Activated CD4-positive, alpha-beta T cell treated with anti-CD3 and anti-CD28 coated beads for 36 hours (primary cell): ENCODE data around the gene LRP2. TPM values are rescaled to one million over a fixed set of nuclear protein-coding genes. Genes with fewer than 3 reads are reported as not detected.
A peak's percentile ranks its signal among the peaks of the same experiment; 100 is the strongest.
"Not testable (repeated sequence)": the region's sequence is repeated elsewhere in the genome, so short reads cannot be mapped to it uniquely, and the experiment has no call there.

Source experiments
- ATAC-seq: fragments of 200-7000 bp; cut with Tn5 transposase; one replicate; pipeline ENCODE4 v1.10.0; 2021; ENCODE audit warnings: mild to moderate bottlenecking, moderate library complexity
- CTCF ChIA-PET: fragments of 350-600 bp; sonication (Branson Sonifier 250); formaldehyde crosslinking; loops from one replicate; lab custom pipeline; 2021; ENCODE audit warnings: antibody characterized with exemption; lab: Charles Lee
- POLR2A ChIA-PET: fragments of 350-600 bp; sonication (Branson Sonifier 250); formaldehyde crosslinking; loops from one replicate; lab custom pipeline; 2021; ENCODE audit warnings: antibody characterized with exemption, inconsistent platforms; lab: Charles Lee
- DNase-seq: peaks from one replicate; pipeline ENCODE4 v3.0.0-alpha.2; 2020
- H3K27ac Mint-ChIP-seq: one replicate; pipeline ENCODE4 v1.8.0; 2021; ENCODE audit warnings: mixed read lengths
- H3K27me3 Mint-ChIP-seq: one replicate; pipeline ENCODE4 v1.8.0; 2021; ENCODE audit warnings: mixed read lengths
- H3K36me3 Mint-ChIP-seq: one replicate; pipeline ENCODE4 v1.8.0; 2021; ENCODE audit warnings: low read depth, mixed read lengths
- H3K4me1 Mint-ChIP-seq: one replicate; pipeline ENCODE4 v1.8.0; 2021; ENCODE audit warnings: mixed read lengths
- H3K4me3 Mint-ChIP-seq: one replicate; pipeline ENCODE4 v1.8.0; 2021; ENCODE audit warnings: mild to moderate bottlenecking, moderate library complexity, mixed read lengths
- H3K9me3 Mint-ChIP-seq: one replicate; pipeline ENCODE4 v1.8.0; 2021; ENCODE audit warnings: low read depth, mixed read lengths
- intact Hi-C, 2 experiments: fragments of 100-400 bp; cut with DNase I in 1 of 2; cut with micrococcal nuclease in 1 of 2; formaldehyde crosslinking; loops; one replicate each; pipeline versions ENCODE4 v1.14.2 to v1.15.1; 2022 to 2024; cut with DNase I, micrococcal nuclease
- total RNA-seq, 2 experiments: library from RNA; stranded (reverse); gene quantifications; one replicate each; pipeline ENCODE4 v1.2.3, GENCODE V29; 2021

Gene LRP2
- total RNA-seq, 2 experiments from 2014 or later: 1.9 to 3.0 TPM

GRCh38 chr2:169298007-169298406, 64.3 kb downstream of the LRP2 start:
- peaks cover 15% of the 10 kb centered on the region for H3K27me3 Mint-ChIP-seq
- CTCF ChIA-PET: no interaction called here
- ATAC-seq: no peak

DNA sequence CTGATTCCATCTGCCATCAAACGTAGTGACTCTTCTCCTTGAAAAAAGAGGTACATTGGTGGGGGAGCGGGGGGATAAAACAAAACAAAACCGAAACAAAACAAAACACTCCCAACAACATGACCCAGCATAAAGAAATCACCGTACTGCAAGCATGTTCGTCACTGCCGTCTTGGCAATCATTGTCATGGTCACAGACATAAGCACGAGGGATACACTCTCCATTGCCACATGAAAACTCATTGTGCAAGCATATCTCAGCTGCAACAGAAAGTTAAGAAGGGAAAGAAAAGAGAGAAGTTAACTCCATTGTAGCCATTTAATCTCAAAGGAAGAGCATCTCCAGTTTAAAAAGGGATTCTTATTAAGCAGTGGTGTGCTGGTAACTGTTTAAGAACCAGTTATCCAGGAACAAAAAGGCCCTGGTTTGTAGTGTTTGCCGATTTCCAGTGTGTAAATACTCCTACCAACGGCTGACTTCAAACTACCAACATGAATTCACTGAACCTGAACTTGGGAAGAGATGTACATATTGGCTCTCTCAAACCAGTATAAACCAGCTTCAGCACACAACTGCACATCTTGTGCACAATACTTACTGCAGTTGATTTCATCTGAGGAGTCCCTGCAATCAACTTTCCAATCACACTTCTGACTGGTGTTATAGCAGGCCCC, 68.2 kb downstream of the LRP2 start:
- Mint-ChIP-seq H3K9me3 (no peaks in the 10 kb centered on the region), H3K4me3 (no peak overlapping the region), H3K36me3 (no peaks in the 10 kb centered on the region), H3K27me3 (peaks cover 10% of the 10 kb centered on the region), H3K4me1 (no peaks in the 10 kb centered on the region), H3K27ac (no peak overlapping the region)
- ChIA-PET CTCF (no interaction called here), POLR2A (no interaction called here)
- intact Hi-C loops: no loop called here
- ATAC-seq (no peak), DNase-seq (no peak)

More at GRCh38 chr2:169298007-169298406, 64.3 kb downstream of the LRP2 start:
- H3K4me1 Mint-ChIP-seq: no peaks in the 10 kb centered on the region
- H3K36me3 Mint-ChIP-seq: no peaks in the 10 kb centered on the region
- POLR2A ChIA-PET: no interaction called here
- no peak for DNase-seq
- no peak overlapping the region for H3K27ac Mint-ChIP-seq
- H3K9me3 Mint-ChIP-seq: no peaks in the 10 kb centered on the region
- H3K4me3 Mint-ChIP-seq: no peak overlapping the region
- intact Hi-C loops: no loop called here

DNA sequence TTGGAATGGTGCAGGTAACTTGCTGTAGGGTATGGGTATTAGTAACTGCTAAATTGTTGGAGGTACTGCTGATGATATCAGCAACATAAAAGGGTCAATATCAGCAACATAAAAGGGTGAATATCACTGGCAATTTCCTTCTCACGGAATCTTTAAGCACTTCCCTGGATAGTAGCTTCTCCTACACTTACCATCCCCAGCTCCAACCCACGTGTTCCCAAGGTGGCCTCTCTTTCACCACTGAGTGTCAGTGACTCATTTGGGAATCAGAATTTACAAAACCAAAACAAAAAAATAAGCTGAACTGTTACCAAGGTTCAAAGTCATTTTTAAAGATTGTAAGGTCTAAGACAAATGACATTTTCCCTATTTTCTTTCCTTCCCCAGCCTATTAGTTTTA, 70.8 kb downstream of the LRP2 start:
- no peak for DNase-seq
- intact Hi-C loops: no loop called here
- CTCF ChIA-PET: no interaction called here

DNA sequence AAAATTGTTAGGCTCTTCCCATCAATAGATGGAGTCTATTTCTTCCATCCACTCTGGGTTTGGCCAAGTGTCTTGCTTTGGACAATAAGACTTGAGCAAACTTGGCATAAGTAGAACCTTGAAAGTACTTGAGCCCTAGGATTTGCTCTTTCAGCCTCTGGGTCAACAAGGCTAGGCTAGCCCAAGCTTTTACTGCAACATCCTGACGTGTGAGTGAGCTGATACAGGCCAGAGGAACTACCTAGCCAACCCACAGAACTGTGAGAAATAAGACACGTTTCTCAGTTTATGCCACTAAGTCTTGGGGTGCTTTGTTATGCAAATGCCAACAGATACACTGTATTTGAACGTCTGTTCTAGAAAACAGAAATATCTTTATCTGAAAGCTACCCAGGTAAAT, 71.9 kb downstream of the LRP2 start:
- POLR2A ChIA-PET: no interaction called here
- Mint-ChIP-seq H3K36me3 (no peaks in the 10 kb centered on the region), H3K4me3 (no peak overlapping the region), H3K9me3 (no peaks in the 10 kb centered on the region), H3K27ac (no peak overlapping the region), H3K4me1 (no peaks in the 10 kb centered on the region), H3K27me3 (peaks cover 4% of the 10 kb centered on the region)
- ATAC-seq (no peak), DNase-seq (no peak)
- intact Hi-C loops: no loop called here
- CTCF ChIA-PET: no interaction called here

More for the DNA sequence above, 70.8 kb downstream of the LRP2 start:
- ATAC-seq: no peak
- Mint-ChIP-seq H3K36me3 (no peaks in the 10 kb centered on the region), H3K4me1 (no peaks in the 10 kb centered on the region), H3K4me3 (no peak overlapping the region), H3K27ac (no peak overlapping the region), H3K27me3 (peaks cover 4% of the 10 kb centered on the region), H3K9me3 (no peaks in the 10 kb centered on the region)
- POLR2A ChIA-PET: no interaction called here

- DNase-seq (no peak), ATAC-seq (no peak)
- H3K4me3 Mint-ChIP-seq: no peak overlapping the region
- CTCF ChIA-PET: interaction anchor here (1.0 kb wide), 1 partner anchor 12 kb away, joined by 3 read pairs; no protein-coding TSS in a partner anchor
- no peak overlapping the region for H3K27ac Mint-ChIP-seq
- intact Hi-C loops: no loop called here
- H3K36me3 Mint-ChIP-seq: no peaks in the 10 kb centered on the region
- peaks cover 8% of the 10 kb centered on the region for H3K27me3 Mint-ChIP-seq
- POLR2A ChIA-PET: no interaction called here
- no peaks in the 10 kb centered on the region for H3K9me3 Mint-ChIP-seq
- H3K4me1 Mint-ChIP-seq: no peaks in the 10 kb centered on the region
These were observed 74.7 kb downstream of the LRP2 start for GRCh38 chr2:169287666-169288065.

GRCh38 chr2:169286624-169287231, 75.6 kb downstream of the LRP2 start:
- Mint-ChIP-seq H3K4me1 (no peaks in the 10 kb centered on the region), H3K4me3 (no peak overlapping the region), H3K36me3 (no peaks in the 10 kb centered on the region), H3K27ac (no peak overlapping the region), H3K9me3 (no peaks in the 10 kb centered on the region), H3K27me3 (peaks cover 11% of the 10 kb centered on the region)
- ChIA-PET CTCF (interaction anchor here (1.0 kb wide), 1 partner anchor 13 kb away, joined by 3 read pairs; no protein-coding TSS in a partner anchor), POLR2A (no interaction called here)
- ATAC-seq (no peak), DNase-seq (no peak)
- intact Hi-C loops: no loop called here

DNA sequence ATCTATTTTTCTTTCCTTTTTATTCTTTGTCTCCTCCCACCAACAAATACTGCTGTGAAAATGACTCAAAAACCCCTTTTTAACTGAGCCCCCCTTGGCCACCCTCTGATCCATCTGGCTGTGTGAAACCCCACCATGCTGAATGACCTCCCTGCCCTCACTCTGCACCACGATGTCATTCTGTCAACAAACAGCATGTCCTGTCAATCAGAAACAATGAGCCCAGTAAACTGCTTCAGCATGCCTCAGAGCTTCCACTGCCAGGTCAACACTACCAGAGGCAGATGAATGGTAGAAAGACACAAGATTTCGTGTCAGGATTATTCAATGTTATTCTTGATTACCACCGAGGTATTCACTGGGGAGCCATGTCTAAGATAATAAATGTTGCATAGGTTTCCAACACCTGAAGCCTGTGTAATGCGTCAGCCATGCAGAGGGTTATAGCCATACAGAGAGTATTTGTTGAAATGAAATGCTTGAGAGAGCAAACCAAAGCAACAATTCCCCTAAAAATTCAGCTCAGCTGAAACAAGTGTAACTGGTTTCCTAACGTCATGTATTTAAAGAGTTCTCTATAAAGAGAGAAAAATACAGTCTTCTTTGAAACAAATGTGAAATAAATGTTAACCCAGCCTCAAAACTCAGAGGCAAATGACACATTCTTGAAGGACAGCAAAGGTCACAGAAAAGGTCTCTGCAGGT, 76.7 kb downstream of the LRP2 start:
- Mint-ChIP-seq H3K27me3 (peaks cover 11% of the 10 kb centered on the region), H3K27ac (no peak overlapping the region), H3K4me1 (no peaks in the 10 kb centered on the region), H3K4me3 (no peak overlapping the region), H3K9me3 (no peaks in the 10 kb centered on the region), H3K36me3 (no peaks in the 10 kb centered on the region)
- ChIA-PET POLR2A (no interaction called here), CTCF (no interaction called here)
- ATAC-seq (no peak), DNase-seq (no peak)
- intact Hi-C loops: no loop called here

DNA sequence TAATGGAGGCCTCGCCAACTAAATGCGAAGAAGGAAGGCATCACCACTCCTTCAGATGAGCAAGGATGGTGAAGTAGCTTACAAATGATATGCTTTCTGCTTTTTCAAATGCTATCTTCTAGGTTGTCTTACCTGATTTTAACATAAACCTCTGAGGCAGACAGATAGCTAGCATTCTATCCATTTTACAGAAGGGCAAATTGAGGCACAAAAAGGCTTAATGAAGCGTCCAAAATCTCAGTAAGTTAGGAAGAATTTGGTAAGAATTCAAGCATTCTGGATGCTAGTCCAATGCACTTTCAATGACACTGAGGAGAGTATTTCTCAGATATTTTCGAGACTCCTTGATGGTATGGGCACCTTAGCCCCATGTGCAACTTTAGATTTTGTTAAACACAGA, 81.8 kb downstream of the LRP2 start:
- Mint-ChIP-seq H3K9me3 (no peaks in the 10 kb centered on the region), H3K36me3 (no peaks in the 10 kb centered on the region), H3K4me3 (no peak overlapping the region), H3K27ac (no peak overlapping the region), H3K27me3 (peaks cover 13% of the 10 kb centered on the region), H3K4me1 (no peaks in the 10 kb centered on the region)
- DNase-seq (no peak), ATAC-seq (no peak)
- ChIA-PET CTCF (no interaction called here), POLR2A (no interaction called here)
- intact Hi-C loops: no loop called here

DNA sequence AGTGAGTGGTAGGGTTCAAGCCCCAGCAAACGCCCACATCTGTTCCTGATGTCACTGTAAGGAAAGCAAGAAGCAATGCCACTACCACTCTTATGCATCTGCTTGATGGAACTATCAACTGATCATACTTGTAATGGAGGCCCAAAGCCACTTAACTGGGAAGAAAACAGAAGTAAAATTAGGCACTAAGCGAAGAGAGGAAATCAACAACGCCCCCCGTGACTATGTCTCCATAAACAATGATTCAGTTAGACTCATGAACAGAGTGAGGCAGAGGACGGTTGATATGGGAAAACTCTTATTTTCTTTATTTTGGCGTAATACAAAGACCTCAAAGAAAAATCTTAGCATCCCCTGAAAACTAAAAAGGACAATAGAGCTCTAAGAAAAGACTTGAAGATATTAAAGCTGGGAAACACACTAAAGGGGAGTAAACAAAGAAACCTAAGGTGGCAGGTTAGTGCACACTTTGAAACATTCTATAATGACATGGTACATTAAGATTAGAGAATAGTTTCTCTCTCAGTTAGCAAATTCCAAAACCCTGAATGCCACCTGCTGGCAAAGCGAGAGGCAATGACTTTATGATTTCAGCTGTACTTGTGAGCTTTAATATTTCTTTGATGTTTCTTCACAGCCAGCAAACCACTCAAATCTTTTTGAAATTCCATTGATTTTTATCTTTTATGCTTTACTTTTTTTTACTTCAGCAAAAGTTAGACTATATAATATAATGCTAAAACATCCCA, 86.5 kb downstream of the LRP2 start:
- ATAC-seq (no peak), DNase-seq (peak; percentile 5)
- H3K27ac Mint-ChIP-seq: no peak overlapping the region
- H3K4me3 Mint-ChIP-seq: no peak overlapping the region
- no peaks in the 10 kb centered on the region for H3K36me3 Mint-ChIP-seq
- H3K4me1 Mint-ChIP-seq: no peaks in the 10 kb centered on the region
- no peaks in the 10 kb centered on the region for H3K9me3 Mint-ChIP-seq
- intact Hi-C loops: loop anchor here in 1 of 2 experiments (5.0 kb wide), 1 partner anchor 169 kb away; no protein-coding TSS in a partner anchor
- H3K27me3 Mint-ChIP-seq: peaks cover 9% of the 10 kb centered on the region
- POLR2A ChIA-PET: no interaction called here
- CTCF ChIA-PET: interaction anchor here (0.7 to 1.2 kb wide), 6 partner anchors 20 to 308 kb away, joined by 3 read pairs; no protein-coding TSS in a partner anchor

DNA sequence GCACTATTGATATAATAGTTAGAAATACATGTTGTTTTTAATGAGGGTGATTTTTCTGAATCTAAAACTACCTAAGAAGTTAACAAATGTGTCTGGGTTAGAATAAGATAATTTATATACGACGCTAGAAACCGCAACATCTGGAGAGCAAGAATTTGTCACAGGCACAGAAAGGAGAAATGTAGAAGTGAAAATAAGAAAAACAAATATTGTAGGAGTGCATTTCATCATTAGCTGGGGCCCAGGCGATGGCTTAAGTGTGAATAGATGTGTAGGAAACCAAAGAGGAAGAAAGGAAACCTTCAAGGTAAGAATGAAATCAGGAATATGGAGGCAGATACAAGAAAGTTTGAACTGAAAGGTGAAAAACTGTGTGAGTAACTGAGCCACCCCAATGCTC, 90.3 kb downstream of the LRP2 start:
- intact Hi-C loops: no loop called here
- CTCF ChIA-PET: no interaction called here
- no peak for ATAC-seq

GRCh38 chr2:169270574-169270973, 91.8 kb downstream of the LRP2 start:
- ATAC-seq, POLR2A ChIA-PET, DNase-seq, H3K4me1 Mint-ChIP-seq, H3K27ac Mint-ChIP-seq, H3K4me3 Mint-ChIP-seq, H3K27me3 Mint-ChIP-seq, CTCF ChIA-PET, intact Hi-C loops, H3K36me3 Mint-ChIP-seq, H3K9me3 Mint-ChIP-seq: not testable (repeated sequence)

More for the DNA sequence above, 90.3 kb downstream of the LRP2 start:
- H3K9me3 Mint-ChIP-seq: no peaks in the 10 kb centered on the region
- H3K4me3 Mint-ChIP-seq: no peak overlapping the region
- no peaks in the 10 kb centered on the region for H3K4me1 Mint-ChIP-seq
- no peaks in the 10 kb centered on the region for H3K36me3 Mint-ChIP-seq
- H3K27me3 Mint-ChIP-seq: peaks cover 9% of the 10 kb centered on the region
- DNase-seq: no peak
- POLR2A ChIA-PET: no interaction called here
- no peak overlapping the region for H3K27ac Mint-ChIP-seq
